HEK293T (cell line): ENCODE results near the gene PNPT1.

Experiments used
- CTCF ChIA-PET: fragments of 350-600 bp; formaldehyde crosslinking; extraction: SDS; loops from one replicate; lab custom pipeline; 2021; ENCODE audit warnings: antibody characterized with exemption, inconsistent platforms; lab: Yijun Ruan, JAX
- POLR2A ChIA-PET: fragments of 350-600 bp; formaldehyde crosslinking; extraction: SDS; loops from one replicate; lab custom pipeline; 2020; ENCODE audit warnings: antibody characterized with exemption, inconsistent platforms; lab: Yijun Ruan, JAX
- DNase-seq: peaks from one replicate; pipeline ENCODE4 v3.0.0; 2012; ENCODE audit warnings: mixed read lengths; ENCODE audit errors: extremely low spot score
- HDGF ChIP-seq: fragments of 450-650 bp; IDR thresholded peaks from 2 replicates; pipeline ENCODE4 v1.6.1; 2017; ENCODE audit warnings: antibody characterized with exemption, borderline replicate concordance

The PNPT1 gene

GRCh38 chr2:55585451-55586080, 108.1 kb downstream of the PNPT1 start:
- DNase-seq, result no peak
- ChIA-PET CTCF (no interaction called here), POLR2A (interaction anchor here (1.5 kb wide), 1 partner anchor 32 kb away, joined by 5 read pairs; the partner anchor contains the start of gene PPP4R3B)
- TF ChIP-seq HDGF, result no peak
